GM18951 (cell line): ENCODE data around the gene LMNB1.
A peak's percentile ranks its signal among the peaks of the same experiment; 100 is the strongest.
"Not testable (repeated sequence)": the region's sequence is repeated elsewhere in the genome, so short reads cannot be mapped to it uniquely, and the experiment has no call there.

Source experiments
- POLR2A ChIP-seq: IDR thresholded peaks from 4 replicates; pipeline ENCODE4 v1.6.1; 2011; ENCODE audit warnings: mild to moderate bottlenecking; ENCODE audit not compliant: insufficient read length, insufficient read depth; ENCODE audit errors: extremely low read depth
- in situ Hi-C: fragments of 300-500 bp; cut with MboI; formaldehyde crosslinking; loops from one replicate; pipeline ENCODE4 v1.12.0; 2022; ENCODE audit warnings: low sequenced_read_pairs, mixed read lengths, inconsistent platforms; ENCODE audit not compliant: unreplicated experiment

The LMNB1 gene, protein sequence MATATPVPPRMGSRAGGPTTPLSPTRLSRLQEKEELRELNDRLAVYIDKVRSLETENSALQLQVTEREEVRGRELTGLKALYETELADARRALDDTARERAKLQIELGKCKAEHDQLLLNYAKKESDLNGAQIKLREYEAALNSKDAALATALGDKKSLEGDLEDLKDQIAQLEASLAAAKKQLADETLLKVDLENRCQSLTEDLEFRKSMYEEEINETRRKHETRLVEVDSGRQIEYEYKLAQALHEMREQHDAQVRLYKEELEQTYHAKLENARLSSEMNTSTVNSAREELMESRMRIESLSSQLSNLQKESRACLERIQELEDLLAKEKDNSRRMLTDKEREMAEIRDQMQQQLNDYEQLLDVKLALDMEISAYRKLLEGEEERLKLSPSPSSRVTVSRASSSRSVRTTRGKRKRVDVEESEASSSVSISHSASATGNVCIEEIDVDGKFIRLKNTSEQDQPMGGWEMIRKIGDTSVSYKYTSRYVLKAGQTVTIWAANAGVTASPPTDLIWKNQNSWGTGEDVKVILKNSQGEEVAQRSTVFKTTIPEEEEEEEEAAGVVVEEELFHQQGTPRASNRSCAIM

DNA sequence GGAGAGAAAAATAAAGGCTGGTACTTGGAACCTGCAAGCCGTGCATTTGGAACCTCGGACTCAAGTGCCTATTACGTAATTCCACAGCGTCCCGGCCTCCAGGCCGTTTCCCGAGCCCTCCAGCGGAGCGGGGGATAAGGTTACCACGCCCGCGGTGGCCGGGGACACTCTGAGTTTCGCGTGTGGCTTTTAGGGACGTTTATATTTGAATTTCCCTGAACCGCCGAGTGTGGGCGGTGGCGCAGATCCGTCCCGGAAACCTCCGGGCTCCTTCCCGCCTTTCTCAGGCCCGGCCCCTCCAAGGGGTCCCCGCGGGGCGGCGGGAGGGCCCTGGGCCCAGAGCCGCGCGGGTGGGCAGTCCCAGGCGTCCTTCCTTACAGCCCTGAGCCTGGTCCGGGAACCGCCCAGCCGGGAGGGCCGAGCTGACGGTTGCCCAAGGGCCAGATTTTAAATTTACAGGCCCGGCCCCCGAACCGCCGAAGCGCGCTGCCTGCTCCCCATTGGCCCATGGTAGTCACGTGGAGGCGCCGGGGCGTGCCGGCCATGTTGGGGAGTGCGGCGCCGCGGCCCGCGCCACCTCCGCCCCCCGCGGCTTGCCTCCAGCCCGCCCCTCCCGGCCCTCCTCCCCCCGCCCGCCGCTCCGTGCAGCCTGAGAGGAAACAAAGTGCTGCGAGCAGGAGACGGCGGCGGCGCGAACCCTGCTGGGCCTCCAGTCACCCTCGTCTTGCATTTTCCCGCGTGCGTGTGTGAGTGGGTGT, at the start of gene LMNB1:
LMNB1 (plus strand) TSS at position 638 of the 758 bp plus-strand sequence. CDS start 373 bp downstream, outside the sequence.
- TF ChIP-seq POLR2A = peak; percentile 83
- in situ Hi-C loops = no loop called here

DNA sequence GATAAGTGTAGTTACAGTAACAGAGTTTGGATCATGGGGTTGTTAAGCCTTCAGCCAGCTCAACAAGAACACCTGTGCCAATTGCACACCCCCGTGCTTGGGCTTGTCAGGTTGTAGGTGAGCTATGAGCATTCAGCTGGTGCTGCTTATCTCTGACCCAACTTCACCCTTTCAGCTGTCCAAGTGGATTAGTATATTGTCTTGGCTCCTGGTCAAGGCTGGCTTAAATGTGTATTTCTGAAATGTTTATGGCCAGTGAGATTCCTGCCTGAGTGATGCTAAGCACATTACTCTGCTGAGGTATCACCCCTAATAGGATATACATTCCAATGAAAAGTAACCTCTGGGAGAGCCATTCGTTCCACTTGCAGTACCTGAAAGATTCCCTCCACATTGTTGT, 44.2 kb upstream of the LMNB1 start:
- in situ Hi-C loops = no loop called here
- TF ChIP-seq POLR2A = no peak

DNA sequence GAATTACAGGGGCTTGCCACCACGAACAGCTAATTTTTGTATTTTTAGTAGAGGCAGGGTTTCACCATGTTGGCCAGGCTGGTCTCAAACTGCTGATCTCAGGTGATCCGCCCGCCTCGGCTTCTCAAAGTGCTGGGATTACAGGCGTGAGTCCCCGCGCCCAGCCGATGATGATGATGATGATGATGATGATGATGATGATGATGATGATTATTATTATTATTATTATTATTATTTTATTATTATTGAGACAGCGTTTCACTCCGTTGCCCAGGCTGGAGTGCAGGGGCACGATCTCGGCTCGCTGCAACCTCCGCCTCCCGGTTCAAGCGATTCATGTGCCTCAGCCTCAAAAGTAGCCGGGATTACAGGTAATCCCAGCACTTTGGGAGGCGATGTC, 42.4 kb upstream of the LMNB1 start:
- in situ Hi-C loops = not testable (repeated sequence)

DNA sequence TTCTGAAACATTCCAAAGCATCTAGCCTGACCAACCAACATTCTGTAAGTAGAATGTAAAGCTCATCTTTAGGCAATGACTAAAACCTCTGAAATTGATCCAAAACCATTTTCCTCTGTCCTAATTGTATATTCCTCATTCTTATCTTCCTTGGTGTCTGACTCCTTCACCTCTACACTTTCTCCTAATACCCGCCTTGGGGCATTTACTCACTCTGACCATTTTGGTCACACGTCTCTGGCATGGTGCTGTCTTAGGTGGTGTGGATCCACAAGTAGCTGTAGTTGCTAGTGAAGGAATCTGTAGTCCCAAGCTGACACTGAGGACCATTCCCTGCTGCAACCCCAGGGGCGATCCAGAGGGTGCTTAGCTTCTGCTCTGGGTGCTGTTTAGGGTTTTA, 40.8 kb upstream of the LMNB1 start:
- in situ Hi-C loops = no loop called here

DNA sequence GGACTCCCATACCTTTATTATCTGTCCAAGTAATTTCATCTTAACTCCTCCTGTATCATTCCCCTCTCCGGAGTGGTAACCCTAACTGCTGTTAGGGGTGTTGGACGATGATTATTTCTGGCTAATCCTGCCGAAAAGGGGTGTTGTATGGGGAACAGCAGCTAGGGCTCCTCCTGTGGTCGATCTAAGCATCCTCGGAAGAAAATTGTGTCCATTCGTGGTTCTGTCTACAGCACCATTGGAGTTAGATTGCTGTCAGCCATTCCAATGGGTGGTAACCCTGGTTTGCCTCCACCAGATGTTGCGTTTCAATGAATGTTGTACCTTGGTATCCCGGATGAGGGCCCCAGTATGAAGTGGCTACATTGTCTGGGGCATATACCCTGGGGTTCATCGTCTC, 35.6 kb upstream of the LMNB1 start:
- TF ChIP-seq POLR2A = no peak
- in situ Hi-C loops = no loop called here

More for the DNA sequence above, 40.8 kb upstream of the LMNB1 start:
- no peak for TF ChIP-seq POLR2A

DNA sequence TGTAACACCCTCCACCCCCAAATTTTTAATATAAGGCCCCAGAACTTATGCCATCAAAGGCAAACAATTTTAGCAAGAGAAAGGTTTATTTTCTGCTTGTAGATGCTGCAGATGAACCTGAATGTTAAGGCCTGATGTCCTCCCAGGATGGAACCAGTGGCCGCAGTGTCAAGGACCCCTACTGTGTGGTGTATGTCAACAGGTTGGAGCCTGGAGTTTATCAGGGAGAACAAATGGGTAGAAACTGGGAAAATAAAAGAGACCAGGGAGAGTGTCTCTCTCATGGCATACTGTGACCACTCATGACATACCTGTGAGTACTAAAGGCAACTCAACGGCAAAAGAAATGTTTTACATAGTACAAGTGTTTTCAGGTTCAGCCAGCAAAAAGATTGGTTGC, 34.5 kb upstream of the LMNB1 start:
- TF ChIP-seq POLR2A = no peak
- in situ Hi-C loops = no loop called here

DNA sequence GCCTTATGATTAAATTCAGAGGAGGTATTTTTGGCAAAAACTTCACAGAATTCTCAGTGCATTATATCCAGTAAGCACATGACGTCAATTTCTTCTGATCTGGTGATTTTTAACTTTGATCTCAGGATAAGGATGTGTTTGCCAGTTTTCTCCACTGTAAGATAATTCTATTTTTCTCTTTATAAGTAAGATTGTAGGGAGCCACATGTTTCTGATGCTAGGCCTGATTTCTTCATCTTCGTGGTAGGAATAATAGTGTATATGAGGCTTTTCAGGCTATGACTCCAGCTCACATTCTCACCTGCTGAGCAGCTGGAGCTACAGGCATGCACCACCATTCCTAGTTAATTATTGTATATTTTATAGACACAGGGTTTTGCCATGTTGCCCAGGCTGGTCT, 32.1 kb upstream of the LMNB1 start:
- in situ Hi-C loops = no loop called here
- no peak for TF ChIP-seq POLR2A

DNA sequence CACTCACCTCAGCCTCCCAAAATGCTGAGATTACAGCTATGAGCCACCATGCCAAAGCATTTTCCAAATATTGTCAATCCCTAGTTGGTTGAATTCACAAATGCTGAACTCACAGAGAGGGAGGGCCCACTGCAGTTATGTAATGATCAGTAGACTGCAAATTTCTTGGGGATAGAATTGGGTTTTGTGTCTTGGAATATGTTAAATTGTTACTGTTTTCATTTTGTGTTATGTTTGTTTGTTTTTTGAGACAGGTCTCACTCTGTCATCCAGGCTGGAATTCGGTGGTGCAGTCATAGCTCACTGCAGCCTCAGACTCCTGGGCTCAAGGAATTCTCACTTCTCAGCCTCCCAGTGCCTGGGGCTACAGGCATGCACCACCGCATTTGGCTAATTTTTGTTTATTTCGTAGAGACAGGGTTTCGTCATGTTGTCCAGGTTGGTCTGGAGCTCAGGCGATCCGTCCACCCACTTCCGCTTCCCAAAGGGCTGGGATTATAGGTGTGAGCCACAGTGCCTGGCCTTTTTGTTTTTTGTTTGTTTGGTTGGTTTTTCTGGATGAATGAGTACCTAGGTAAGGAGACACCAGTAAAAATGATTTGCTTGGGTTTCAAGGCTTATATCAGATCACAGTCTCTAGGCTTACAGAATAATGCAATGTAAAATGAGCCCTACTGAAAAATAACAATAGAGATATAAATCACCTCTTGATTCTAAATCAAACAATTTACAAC, 31.5 kb upstream of the LMNB1 start:
- in situ Hi-C loops = no loop called here
- TF ChIP-seq POLR2A = no peak

DNA sequence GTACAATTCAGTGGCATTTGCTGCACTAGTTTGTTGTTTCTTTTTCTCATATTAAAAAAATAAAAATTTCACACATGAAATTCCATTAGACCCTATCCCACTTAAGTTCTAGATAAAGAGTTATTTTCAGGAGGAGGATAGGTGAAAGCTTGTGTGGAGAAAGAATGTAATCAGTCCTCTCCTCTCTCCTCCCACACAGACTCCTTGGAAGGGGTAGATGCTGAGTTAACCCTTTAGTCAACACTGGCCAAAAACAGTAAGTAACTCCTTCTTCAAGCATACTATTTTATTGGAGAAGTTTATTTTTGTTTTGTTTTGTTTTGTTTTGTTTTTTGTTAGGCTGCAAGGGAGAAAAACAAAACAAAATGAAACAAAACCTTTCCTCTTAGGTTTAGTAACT, 30.6 kb upstream of the LMNB1 start:
- in situ Hi-C loops = no loop called here
- no peak for TF ChIP-seq POLR2A

DNA sequence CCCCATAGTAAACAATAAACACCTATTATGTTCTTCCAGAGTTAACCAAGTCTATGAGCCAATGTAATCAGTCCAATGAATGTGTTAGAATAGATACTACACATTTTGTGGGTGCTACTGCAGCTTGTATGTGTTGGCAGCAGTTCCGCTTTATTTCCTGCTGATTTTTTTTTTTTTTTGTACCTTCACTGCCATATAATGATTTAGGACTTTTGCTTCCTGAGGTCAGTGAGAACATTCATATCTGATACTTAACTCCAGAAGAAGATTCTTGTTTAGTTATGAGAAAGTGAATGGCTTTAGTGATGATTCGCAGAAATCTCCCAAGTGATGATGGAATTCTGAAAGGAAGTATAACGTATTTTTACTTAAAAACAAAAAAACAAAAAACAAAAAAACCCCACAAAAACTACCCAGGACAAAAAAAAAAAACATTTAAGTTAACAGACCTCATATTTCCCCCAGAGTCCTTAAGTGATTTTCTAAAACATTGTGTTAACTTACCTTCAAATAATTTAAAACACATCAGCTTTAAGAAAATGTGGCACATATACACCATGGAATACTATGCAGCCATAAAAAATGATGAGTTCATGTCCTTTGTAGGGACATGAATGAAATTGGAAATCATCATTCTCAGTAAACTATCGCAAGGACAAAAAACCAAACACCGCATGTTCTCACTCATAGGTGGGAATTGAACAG, 24.7 kb upstream of the LMNB1 start:
- in situ Hi-C loops = no loop called here
- no peak for TF ChIP-seq POLR2A

DNA sequence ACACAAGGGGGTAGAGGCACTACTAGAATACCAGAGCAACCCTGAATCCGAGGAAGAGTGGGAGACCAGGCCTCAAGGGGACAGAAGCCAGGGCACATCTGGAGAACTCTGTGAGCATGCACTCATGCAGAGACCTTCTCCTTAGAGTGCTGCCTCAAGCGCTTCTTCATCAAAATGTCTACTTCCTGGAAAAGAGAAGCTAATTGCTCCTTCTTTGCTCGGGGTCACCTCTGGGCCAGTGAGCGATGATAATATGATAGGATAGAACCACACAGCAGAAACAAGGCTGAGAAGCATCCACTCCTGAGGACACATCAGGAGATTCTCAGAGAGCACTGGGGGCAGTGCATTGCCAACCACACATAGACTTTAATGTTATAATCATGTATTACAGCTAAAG, 23.7 kb upstream of the LMNB1 start:
- in situ Hi-C loops = no loop called here
- TF ChIP-seq POLR2A = no peak

DNA sequence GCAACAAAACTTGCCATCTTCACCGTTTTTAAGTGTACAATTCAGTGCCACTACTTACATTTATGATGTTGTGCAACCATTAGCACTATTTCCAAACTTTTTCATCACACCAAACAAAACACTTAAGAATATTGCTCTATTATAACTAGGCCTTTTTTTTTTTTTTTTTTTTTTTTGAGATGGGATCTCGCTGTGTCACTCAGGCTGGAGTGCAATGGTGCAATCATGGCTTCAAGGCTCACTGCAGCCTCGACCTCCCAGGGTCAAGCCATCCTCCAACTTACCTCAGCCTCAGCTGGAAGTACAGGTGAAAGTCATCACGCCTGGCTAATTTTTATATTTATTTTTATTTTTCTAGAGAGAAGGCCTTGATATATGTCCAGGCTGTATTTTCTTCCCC, 22.3 kb upstream of the LMNB1 start:
- TF ChIP-seq POLR2A = no peak
- in situ Hi-C loops = no loop called here

DNA sequence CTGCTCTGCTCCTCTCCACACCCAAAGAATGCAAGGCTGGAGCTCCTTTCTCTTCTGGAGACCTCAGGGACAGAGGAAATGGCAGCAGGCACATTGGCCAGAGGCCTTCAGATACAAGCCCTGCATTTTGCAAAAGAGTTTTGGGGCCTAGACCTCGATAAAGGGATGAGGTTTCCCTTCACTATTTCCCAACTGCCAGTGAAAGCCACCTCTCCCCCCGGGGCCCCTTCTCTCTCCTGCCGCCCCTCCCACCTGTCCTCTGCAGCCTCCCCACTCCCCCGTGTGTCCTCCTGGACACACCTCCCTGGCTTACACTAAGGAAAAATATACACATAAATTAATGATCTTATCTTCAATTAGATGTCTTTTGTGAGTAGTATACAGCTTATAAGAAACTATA, 21.3 kb upstream of the LMNB1 start:
- no peak for TF ChIP-seq POLR2A
- in situ Hi-C loops = no loop called here
